ENCODE results near the gene OPN4. TPM values are rescaled to one million over a fixed set of nuclear protein-coding genes. Genes with fewer than 3 reads are reported as not detected.

Gene OPN4
- total and polyA plus RNA-seq, 2 experiments from 2014 or later: not detected

DNA sequence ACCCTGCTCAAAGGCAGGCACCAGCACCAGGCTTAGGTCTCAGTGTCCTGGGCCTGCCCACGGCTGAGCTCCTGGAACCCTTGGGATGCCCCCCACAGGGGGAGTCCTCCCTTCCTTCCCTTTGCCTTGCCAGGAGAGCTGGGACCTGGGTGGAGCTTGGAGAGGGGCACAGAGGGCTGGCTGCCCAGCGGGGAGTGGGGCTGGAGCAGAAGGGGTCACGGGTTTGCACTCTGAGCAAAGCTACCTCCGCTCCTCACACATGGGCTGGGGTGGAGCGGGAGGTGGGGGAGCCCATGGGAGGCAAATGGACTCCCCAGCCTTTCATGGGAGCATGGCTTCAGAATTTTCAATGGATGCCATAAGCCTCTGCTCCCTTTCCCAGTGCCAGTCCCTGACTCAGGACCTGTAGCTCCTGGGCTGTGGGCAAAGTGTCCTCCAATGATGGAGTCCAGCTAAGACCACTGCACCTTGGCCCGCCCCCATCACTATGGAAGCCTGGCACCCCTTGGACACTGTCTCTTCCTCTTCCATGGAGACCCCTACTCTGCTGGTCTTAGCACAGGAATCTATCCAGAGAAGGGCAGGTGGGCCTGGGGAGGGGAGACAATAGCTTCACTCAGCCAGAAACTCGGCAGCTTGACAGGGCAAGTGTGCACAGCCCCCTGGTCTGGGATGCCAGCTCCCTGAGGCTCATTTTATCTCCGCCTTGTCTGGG lies 53.9 kb downstream of the OPN4 start:
- 84% methylated on average over 8 of the region's 8 CpGs for WGBS (ENCODE audit: low lambda C conversion rate, missing lambda C conversion rate)

GRCh38 chr10:86708783-86709380 lies 54.5 kb downstream of the OPN4 start:
- TF ChIP-seq EZH2 (IDR thresholded peaks at IDR 0.05; ENCODE audit: borderline replicate concordance) (no peak), EZH2phosphoT487 (IDR thresholded peaks at IDR 0.05; ENCODE audit: low read depth, severe bottlenecking, unreplicated experiment) (no peak)
- TF ChIP-seq, protein P1, sequence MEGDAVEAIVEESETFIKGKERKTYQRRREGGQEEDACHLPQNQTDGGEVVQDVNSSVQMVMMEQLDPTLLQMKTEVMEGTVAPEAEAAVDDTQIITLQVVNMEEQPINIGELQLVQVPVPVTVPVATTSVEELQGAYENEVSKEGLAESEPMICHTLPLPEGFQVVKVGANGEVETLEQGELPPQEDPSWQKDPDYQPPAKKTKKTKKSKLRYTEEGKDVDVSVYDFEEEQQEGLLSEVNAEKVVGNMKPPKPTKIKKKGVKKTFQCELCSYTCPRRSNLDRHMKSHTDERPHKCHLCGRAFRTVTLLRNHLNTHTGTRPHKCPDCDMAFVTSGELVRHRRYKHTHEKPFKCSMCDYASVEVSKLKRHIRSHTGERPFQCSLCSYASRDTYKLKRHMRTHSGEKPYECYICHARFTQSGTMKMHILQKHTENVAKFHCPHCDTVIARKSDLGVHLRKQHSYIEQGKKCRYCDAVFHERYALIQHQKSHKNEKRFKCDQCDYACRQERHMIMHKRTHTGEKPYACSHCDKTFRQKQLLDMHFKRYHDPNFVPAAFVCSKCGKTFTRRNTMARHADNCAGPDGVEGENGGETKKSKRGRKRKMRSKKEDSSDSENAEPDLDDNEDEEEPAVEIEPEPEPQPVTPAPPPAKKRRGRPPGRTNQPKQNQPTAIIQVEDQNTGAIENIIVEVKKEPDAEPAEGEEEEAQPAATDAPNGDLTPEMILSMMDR (IDR thresholded peaks at IDR 0.05; ENCODE audit: poor library complexity): no peak
- H3K79me2 ChIP-seq: peaks cover 4% of the 10 kb centered on the region
- no peak for DNase-seq (ENCODE audit: low spot score)
- no peaks in the 10 kb centered on the region for H4K20me1 ChIP-seq (ENCODE audit: insufficient read depth, poor library complexity, severe bottlenecking)
- no peaks in the 10 kb centered on the region for H3K9me2 ChIP-seq (replicated peaks; ENCODE audit: insufficient read depth)
- no peak overlapping the region for H3K4me3 ChIP-seq
- no peak overlapping the region for H3K27ac ChIP-seq
- H3K4me2 ChIP-seq: no peak overlapping the region
- H3K36me3 ChIP-seq (replicated peaks; ENCODE audit: insufficient read depth, low read depth): no peaks in the 10 kb centered on the region
- H2AFZ ChIP-seq: no peak overlapping the region
- WGBS (ENCODE audit: low lambda C conversion rate, missing lambda C conversion rate): 84% methylated on average over 5 of the region's 5 CpGs
- H3K4me1 ChIP-seq (ENCODE audit: insufficient read depth): peaks cover 10% of the 10 kb centered on the region
- H3K9me3 ChIP-seq (ENCODE audit: low read depth): no peaks in the 10 kb centered on the region
- no peaks in the 10 kb centered on the region for H3K27me3 ChIP-seq

More for the DNA sequence above, 53.9 kb downstream of the OPN4 start:
- TF ChIP-seq EZH2 (IDR thresholded peaks at IDR 0.05; ENCODE audit: borderline replicate concordance): no peak
- no peak for TF ChIP-seq EZH2phosphoT487 (IDR thresholded peaks at IDR 0.05; ENCODE audit: low read depth, severe bottlenecking, unreplicated experiment)
- Histone ChIP-seq H3K36me3 (replicated peaks; ENCODE audit: insufficient read depth, low read depth) (no peaks in the 10 kb centered on the region), H2AFZ (no peak overlapping the region), H3K4me2 (no peak overlapping the region), H3K27me3 (no peaks in the 10 kb centered on the region), H3K9me3 (ENCODE audit: low read depth) (no peaks in the 10 kb centered on the region), H3K27ac (no peak overlapping the region), H3K4me3 (no peak overlapping the region), H3K4me1 (ENCODE audit: insufficient read depth) (peaks cover 10% of the 10 kb centered on the region), H3K9me2 (replicated peaks; ENCODE audit: insufficient read depth) (no peaks in the 10 kb centered on the region), H3K79me2 (peaks cover 4% of the 10 kb centered on the region), H4K20me1 (ENCODE audit: insufficient read depth, poor library complexity, severe bottlenecking) (no peaks in the 10 kb centered on the region)
- no peak for DNase-seq (ENCODE audit: low spot score)

GRCh38 chr10:86709396-86710185 lies 55.2 kb downstream of the OPN4 start:
- no peak overlapping the region for H2AFZ ChIP-seq
- WGBS (ENCODE audit: low lambda C conversion rate, missing lambda C conversion rate): 93% methylated on average over 15 of the region's 16 CpGs
- no peaks in the 10 kb centered on the region for H3K9me3 ChIP-seq (ENCODE audit: low read depth)

More at GRCh38 chr10:86709396-86710185, 55.2 kb downstream of the OPN4 start:
- Histone ChIP-seq H3K79me2 (peaks cover 4% of the 10 kb centered on the region), H3K4me1 (ENCODE audit: insufficient read depth) (peaks cover 10% of the 10 kb centered on the region), H3K4me2 (no peak overlapping the region), H3K9me2 (replicated peaks; ENCODE audit: insufficient read depth) (no peaks in the 10 kb centered on the region), H3K27ac (no peak overlapping the region), H3K4me3 (no peak overlapping the region), H3K36me3 (replicated peaks; ENCODE audit: insufficient read depth, low read depth) (no peaks in the 10 kb centered on the region), H3K27me3 (no peaks in the 10 kb centered on the region), H4K20me1 (ENCODE audit: insufficient read depth, poor library complexity, severe bottlenecking) (no peaks in the 10 kb centered on the region)
- no peak for DNase-seq (ENCODE audit: low spot score)
- TF ChIP-seq, protein P1 (IDR thresholded peaks at IDR 0.05; ENCODE audit: poor library complexity): no peak
- TF ChIP-seq EZH2phosphoT487 (IDR thresholded peaks at IDR 0.05; ENCODE audit: low read depth, severe bottlenecking, unreplicated experiment) (no peak), EZH2 (IDR thresholded peaks at IDR 0.05; ENCODE audit: borderline replicate concordance) (no peak)
